Mesendoderm (in vitro differentiated cells): ENCODE results near the gene FSIP1.

Experiments used
- DNase-seq: peaks from one replicate; pipeline ENCODE4 v3.0.0; 2013
- H2AK5ac ChIP-seq: 2 replicates; pipeline ENCODE4 v1.6.1; 2013; ENCODE audit warnings: low read length, inconsistent platforms
- H2BK120ac ChIP-seq: 2 replicates; pipeline ENCODE4 v1.6.1; 2013; ENCODE audit warnings: low read depth, mild to moderate bottlenecking, low read length, moderate library complexity, mixed read lengths
- H2BK15ac ChIP-seq: replicated peaks from 2 replicates; pipeline ENCODE4 v1.6.1; 2013; ENCODE audit warnings: low read depth, mild to moderate bottlenecking, moderate library complexity
- H2BK5ac ChIP-seq: 2 replicates; pipeline ENCODE4 v1.6.1; 2013; ENCODE audit warnings: low read length, inconsistent platforms
- H3K18ac ChIP-seq: 2 replicates; pipeline ENCODE4 v1.6.1; 2013; ENCODE audit warnings: mild to moderate bottlenecking, low read length, mixed read lengths
- H3K23ac ChIP-seq: one replicate; pipeline ENCODE4 v1.6.1; 2013; ENCODE audit warnings: low read length
- H3K27ac ChIP-seq: 2 replicates; pipeline ENCODE4 v1.5.1; 2013; ENCODE audit warnings: low read depth, mild to moderate bottlenecking, inconsistent platforms, low read length, moderate library complexity
- H3K27me3 ChIP-seq: 2 replicates; pipeline ENCODE4 v1.6.1; 2013; ENCODE audit warnings: low read length, control low read depth, mild to moderate bottlenecking, inconsistent platforms; ENCODE audit not compliant: insufficient read depth, poor library complexity
- H3K36me3 ChIP-seq: 2 replicates; pipeline ENCODE4 v1.6.1; 2013; ENCODE audit warnings: low read length, inconsistent platforms; ENCODE audit not compliant: control insufficient read depth, insufficient read depth
- H3K4ac ChIP-seq: one replicate; pipeline ENCODE4 v1.6.1; 2013; ENCODE audit warnings: low read depth, mild to moderate bottlenecking, low read length, moderate library complexity
- H3K4me1 ChIP-seq: 2 replicates; pipeline ENCODE4 v1.6.1; 2013; ENCODE audit warnings: low read depth, low read length, inconsistent platforms; ENCODE audit not compliant: control insufficient read depth
- H3K4me2 ChIP-seq: 2 replicates; pipeline ENCODE4 v1.6.1; 2013; ENCODE audit warnings: low read length
- H3K4me3 ChIP-seq: 2 replicates; pipeline ENCODE4 v1.5.1; 2013; ENCODE audit warnings: mild to moderate bottlenecking, low read length
- H3K56ac ChIP-seq: one replicate; pipeline ENCODE4 v1.6.1; 2013; ENCODE audit warnings: low read length
- H3K79me1 ChIP-seq: 2 replicates; pipeline ENCODE4 v1.6.1; 2013; ENCODE audit warnings: low read length, inconsistent platforms
- H3K79me2 ChIP-seq: 2 replicates; pipeline ENCODE4 v1.6.1; 2013; ENCODE audit warnings: mild to moderate bottlenecking, low read length; ENCODE audit not compliant: control insufficient read depth, insufficient read depth
- H3K9ac ChIP-seq: 2 replicates; pipeline ENCODE4 v1.6.1; 2013; ENCODE audit warnings: low read length, inconsistent platforms
- H4K5ac ChIP-seq: one replicate; pipeline ENCODE4 v1.6.1; 2013; ENCODE audit warnings: low read length
- H4K8ac ChIP-seq: one replicate; pipeline ENCODE4 v1.6.1; 2013; ENCODE audit warnings: low read depth, mild to moderate bottlenecking, control low read depth, low read length, moderate library complexity
- WGBS: extraction: QIAGEN DNeasy Blood & Tissue Kit; methylation state at CpG from one replicate; pipeline ENCODE4 v1.1.7; 2013; ENCODE audit warnings: low lambda C conversion rate, missing lambda C conversion rate; ENCODE audit not compliant: insufficient coverage; ENCODE audit errors: extremely low coverage; 5-methylcytosine and 5-hydroxymethylcytosine counted together

FSIP1 gene

GRCh38 chr15:39616731-39617455 is 165.7 kb downstream of the FSIP1 start:
- no peak overlapping the region for H3K27ac ChIP-seq
- WGBS: no CpG with 5 or more reads among the region's 6 CpGs
- DNase-seq: no peak
- H3K27me3 ChIP-seq: no peaks in the 10 kb centered on the region
- H3K9ac ChIP-seq: no peak overlapping the region
- no peaks in the 10 kb centered on the region for H3K4me1 ChIP-seq
- H3K4me2 ChIP-seq: no peak overlapping the region
- H4K8ac ChIP-seq: no peak overlapping the region
- no peaks in the 10 kb centered on the region for H3K36me3 ChIP-seq
- no peak overlapping the region for H3K4ac ChIP-seq
- no peak overlapping the region for H2BK120ac ChIP-seq
- H4K5ac ChIP-seq: no peak overlapping the region
- no peak overlapping the region for H2BK5ac ChIP-seq
- no peaks in the 10 kb centered on the region for H3K79me1 ChIP-seq
- no peak overlapping the region for H3K56ac ChIP-seq
- H2BK15ac ChIP-seq: no peak overlapping the region
- H3K4me3 ChIP-seq: no peak overlapping the region
- no peak overlapping the region for H3K23ac ChIP-seq
- H2AK5ac ChIP-seq: no peak overlapping the region
- H3K18ac ChIP-seq: no peak overlapping the region
- H3K79me2 ChIP-seq: no peaks in the 10 kb centered on the region

- Histone ChIP-seq H2BK120ac (no peak overlapping the region), H3K4me3 (no peak overlapping the region), H3K9ac (no peak overlapping the region), H3K27me3 (no peaks in the 10 kb centered on the region), H3K79me1 (no peaks in the 10 kb centered on the region), H4K8ac (no peak overlapping the region), H2AK5ac (no peak overlapping the region), H3K4me1 (no peaks in the 10 kb centered on the region), H3K4ac (no peak overlapping the region), H3K27ac (no peak overlapping the region), H2BK5ac (no peak overlapping the region), H3K36me3 (no peaks in the 10 kb centered on the region), H2BK15ac (no peak overlapping the region), H3K56ac (no peak overlapping the region), H3K23ac (no peak overlapping the region), H3K18ac (no peak overlapping the region), H3K79me2 (no peaks in the 10 kb centered on the region), H3K4me2 (no peak overlapping the region), H4K5ac (no peak overlapping the region)
- no CpG with 5 or more reads among the region's 2 CpGs for WGBS
- DNase-seq: no peak
Measured at GRCh38 chr15:39613861-39614260, 168.8 kb downstream of the FSIP1 start.

- H2AK5ac ChIP-seq: no peak overlapping the region
- H3K56ac ChIP-seq: no peak overlapping the region
- H3K79me1 ChIP-seq: no peaks in the 10 kb centered on the region
- H2BK15ac ChIP-seq: no peak overlapping the region
- no peak overlapping the region for H4K8ac ChIP-seq
- no peak overlapping the region for H3K4me2 ChIP-seq
- H3K27ac ChIP-seq: no peak overlapping the region
- no peak overlapping the region for H3K4me3 ChIP-seq
- no peaks in the 10 kb centered on the region for H3K27me3 ChIP-seq
- H3K36me3 ChIP-seq: no peaks in the 10 kb centered on the region
- no peak overlapping the region for H3K18ac ChIP-seq
- no peaks in the 10 kb centered on the region for H3K79me2 ChIP-seq
- no peak overlapping the region for H3K9ac ChIP-seq
- no peak overlapping the region for H3K23ac ChIP-seq
- no peaks in the 10 kb centered on the region for H3K4me1 ChIP-seq
- DNase-seq: no peak
- no peak overlapping the region for H2BK120ac ChIP-seq
- no peak overlapping the region for H3K4ac ChIP-seq
- H4K5ac ChIP-seq: no peak overlapping the region
- no peak overlapping the region for H2BK5ac ChIP-seq
Measured at GRCh38 chr15:39613271-39613670, 169.4 kb downstream of the FSIP1 start.

- no peak overlapping the region for H3K27ac ChIP-seq
- no peaks in the 10 kb centered on the region for H3K36me3 ChIP-seq
- no peak overlapping the region for H4K5ac ChIP-seq
- H3K23ac ChIP-seq: no peak overlapping the region
- H3K4ac ChIP-seq: no peak overlapping the region
- no peak overlapping the region for H2BK5ac ChIP-seq
- H3K79me1 ChIP-seq: no peaks in the 10 kb centered on the region
- no peak overlapping the region for H4K8ac ChIP-seq
- DNase-seq: no peak
- no peaks in the 10 kb centered on the region for H3K27me3 ChIP-seq
- no peak overlapping the region for H2BK15ac ChIP-seq
- no peak overlapping the region for H3K56ac ChIP-seq
- H2BK120ac ChIP-seq: no peak overlapping the region
- no peaks in the 10 kb centered on the region for H3K79me2 ChIP-seq
- no peak overlapping the region for H3K4me2 ChIP-seq
- H3K18ac ChIP-seq: no peak overlapping the region
- H3K9ac ChIP-seq: no peak overlapping the region
- H3K4me3 ChIP-seq: no peak overlapping the region
- H3K4me1 ChIP-seq: no peaks in the 10 kb centered on the region
- H2AK5ac ChIP-seq: no peak overlapping the region
Measured at GRCh38 chr15:39610665-39611064, 172.0 kb downstream of the FSIP1 start.

GRCh38 chr15:39609166-39609916 is 173.3 kb downstream of the FSIP1 start:
- H3K27ac ChIP-seq: no peak overlapping the region
- no peak overlapping the region for H2AK5ac ChIP-seq
- DNase-seq: no peak
- no peak overlapping the region for H3K4ac ChIP-seq
- H3K79me2 ChIP-seq: no peaks in the 10 kb centered on the region
- H3K79me1 ChIP-seq: no peaks in the 10 kb centered on the region
- H3K18ac ChIP-seq: no peak overlapping the region
- no peaks in the 10 kb centered on the region for H3K36me3 ChIP-seq
- H2BK15ac ChIP-seq: no peak overlapping the region
- no peak overlapping the region for H3K4me2 ChIP-seq
- no peak overlapping the region for H3K4me3 ChIP-seq
- H2BK5ac ChIP-seq: no peak overlapping the region
- no peak overlapping the region for H4K5ac ChIP-seq
- H3K9ac ChIP-seq: no peak overlapping the region
- no peak overlapping the region for H2BK120ac ChIP-seq
- no peaks in the 10 kb centered on the region for H3K4me1 ChIP-seq
- no CpG with 5 or more reads among the region's 4 CpGs for WGBS
- no peak overlapping the region for H3K23ac ChIP-seq
- no peak overlapping the region for H3K56ac ChIP-seq
- H4K8ac ChIP-seq: no peak overlapping the region
- no peaks in the 10 kb centered on the region for H3K27me3 ChIP-seq
